Measurements from ENCODE around the gene TMPRSS9. TPM values are rescaled to one million over a fixed set of nuclear protein-coding genes. Genes with fewer than 3 reads are reported as not detected.

TMPRSS9 gene
- polyA plus RNA-seq (2013): 4.0 TPM

DNA sequence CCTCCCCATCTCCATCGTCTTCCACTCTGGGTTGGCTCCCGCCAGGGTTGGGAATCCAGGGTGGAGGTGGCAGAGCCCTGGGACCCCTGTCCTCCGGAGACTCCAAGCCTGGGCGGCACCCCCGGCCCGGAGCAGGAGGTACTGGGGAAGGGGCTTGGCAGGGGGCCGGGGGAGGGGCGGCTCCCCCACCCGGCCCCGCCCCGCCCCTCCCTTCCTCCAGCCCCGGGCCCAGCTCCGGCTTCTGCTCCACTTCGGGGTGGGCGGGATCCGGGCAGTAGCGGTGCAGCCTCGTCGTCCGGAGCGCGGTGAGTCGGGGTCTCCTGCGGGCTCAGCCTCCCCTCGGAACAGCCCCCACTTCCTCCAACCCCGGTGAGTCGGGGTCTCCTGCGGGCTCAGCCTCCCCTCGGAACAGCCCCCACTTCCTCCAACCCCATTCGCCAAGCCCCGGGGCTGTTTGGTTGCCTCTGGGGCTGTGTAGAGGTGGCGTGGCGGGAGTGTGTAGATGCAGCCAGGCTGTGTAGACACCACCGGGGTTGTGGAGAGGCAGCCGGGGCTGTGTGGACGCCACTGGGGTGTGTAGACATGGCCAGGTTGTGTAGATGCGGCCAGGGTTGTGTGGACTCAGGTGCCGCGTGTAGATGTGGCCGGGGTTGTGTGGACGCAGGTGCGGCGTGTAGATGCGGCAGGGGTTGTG, at the start of gene TMPRSS9:
Gene TMPRSS9, plus strand, starts transcription at position 274 of the 694 bp plus-strand sequence. CDS start 29,521 bp downstream, outside the sequence.
- H3K4me3 ChIP-seq (ENCODE audit: control insufficient read depth in 1 of 7, extremely low read depth in 1 of 7, insufficient read depth in 4 of 7, low read depth in 2 of 7, low read length in 6 of 7): peak within 1 kb of the TSS in 3 of 7 experiments; percentile 8 to 60 (median 40)
- ChIA-PET POLR2A (interaction anchor here (0.5 to 1.1 kb wide), 2 partner anchors 27 to 28 kb away, joined by 4 to 5 read pairs; no protein-coding TSS in a partner anchor), CTCF (no interaction called here)
- H3K36me3 ChIP-seq (ENCODE audit: control insufficient read depth in 4 of 4, insufficient read depth in 4 of 4, low read length in 3 of 4): peaks cover 0 to 6% (median 1%) of the 10 kb centered on the region in 4 experiments
- H3K4me1 ChIP-seq (ENCODE audit: control extremely low read depth in 1 of 4, control insufficient read depth in 4 of 4, insufficient read depth in 4 of 4, low read length in 3 of 4): peaks cover 0 to 53% (median 14%) of the 10 kb centered on the region in 4 experiments
- DNase-seq: peak in 1 of 3 donors; percentile 51
- H3K27me3 ChIP-seq (replicated peaks in 2 of 5; ENCODE audit: control insufficient read depth in 4 of 5, insufficient read depth in 5 of 5, low read length in 4 of 5): peaks cover 0 to 6% (median 0%) of the 10 kb centered on the region in 5 experiments
- WGBS (ENCODE audit: insufficient coverage): 31% methylated on average over 15 of the region's 44 CpGs
- no peaks in the 10 kb centered on the region for H3K9me3 ChIP-seq (ENCODE audit: control extremely low read depth in 1 of 5, control insufficient read depth in 4 of 5, insufficient read depth in 2 of 5, low read depth in 1 of 5, low read length in 4 of 5)
- no peak within 1 kb of the TSS for H3K27ac ChIP-seq (ENCODE audit: insufficient read depth in 1 of 2, low read depth in 1 of 2, low read length in 2 of 2, poor library complexity in 1 of 2, severe bottlenecking in 2 of 2)

DNA sequence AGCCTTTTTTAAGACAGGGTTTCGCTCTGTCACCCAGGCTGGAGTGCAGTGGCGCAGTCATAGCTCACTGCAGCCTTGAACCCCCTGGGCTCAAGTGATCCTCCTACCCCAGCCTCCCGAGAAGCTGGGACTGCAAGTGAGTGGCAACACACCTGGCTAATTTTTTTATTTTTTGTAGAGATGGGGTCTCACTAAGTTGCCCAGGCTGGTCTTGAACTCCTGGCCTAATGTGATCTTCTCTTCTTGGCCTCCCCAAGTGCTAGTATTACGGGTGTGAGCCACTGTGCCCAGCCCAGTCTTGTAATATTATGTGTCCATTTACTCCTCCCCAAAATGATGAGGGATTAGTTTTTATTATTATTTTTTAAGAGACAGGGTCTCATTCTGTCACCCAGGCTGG, 49.0 kb upstream of the TMPRSS9 start:
- Histone ChIP-seq H3K27me3 (replicated peaks in 2 of 5; ENCODE audit: control insufficient read depth in 4 of 5, insufficient read depth in 5 of 5, low read length in 4 of 5) (peaks cover 0 to 37% (median 23%) of the 10 kb centered on the region in 5 experiments), H3K9me3 (ENCODE audit: control extremely low read depth in 1 of 5, control insufficient read depth in 4 of 5, insufficient read depth in 2 of 5, low read depth in 1 of 5, low read length in 4 of 5) (peaks cover 2 to 7% (median 5%) of the 10 kb centered on the region in 5 experiments), H3K4me3 (ENCODE audit: control insufficient read depth in 1 of 7, extremely low read depth in 1 of 7, insufficient read depth in 4 of 7, low read depth in 2 of 7, low read length in 6 of 7) (no peak overlapping the region), H3K27ac (ENCODE audit: insufficient read depth in 1 of 2, low read depth in 1 of 2, low read length in 2 of 2, poor library complexity in 1 of 2, severe bottlenecking in 2 of 2) (no peak overlapping the region), H3K4me1 (ENCODE audit: control extremely low read depth in 1 of 4, control insufficient read depth in 4 of 4, insufficient read depth in 4 of 4, low read length in 3 of 4) (peaks cover 0 to 38% (median 27%) of the 10 kb centered on the region in 4 experiments), H3K36me3 (ENCODE audit: control insufficient read depth in 4 of 4, insufficient read depth in 4 of 4, low read length in 3 of 4) (no peaks in the 10 kb centered on the region)
- CTCF ChIA-PET: interaction anchor here (0.6 to 1.5 kb wide), 4 partner anchors 8 to 34 kb away, joined by 3 to 4 read pairs (median 3); no protein-coding TSS in a partner anchor
- WGBS (ENCODE audit: insufficient coverage): 100% methylated on average over 3 of the region's 4 CpGs
- POLR2A ChIA-PET: interaction anchor here (1.2 kb wide), 1 partner anchor 21 kb away, joined by 4 read pairs; no protein-coding TSS in a partner anchor
- no peak for DNase-seq

DNA sequence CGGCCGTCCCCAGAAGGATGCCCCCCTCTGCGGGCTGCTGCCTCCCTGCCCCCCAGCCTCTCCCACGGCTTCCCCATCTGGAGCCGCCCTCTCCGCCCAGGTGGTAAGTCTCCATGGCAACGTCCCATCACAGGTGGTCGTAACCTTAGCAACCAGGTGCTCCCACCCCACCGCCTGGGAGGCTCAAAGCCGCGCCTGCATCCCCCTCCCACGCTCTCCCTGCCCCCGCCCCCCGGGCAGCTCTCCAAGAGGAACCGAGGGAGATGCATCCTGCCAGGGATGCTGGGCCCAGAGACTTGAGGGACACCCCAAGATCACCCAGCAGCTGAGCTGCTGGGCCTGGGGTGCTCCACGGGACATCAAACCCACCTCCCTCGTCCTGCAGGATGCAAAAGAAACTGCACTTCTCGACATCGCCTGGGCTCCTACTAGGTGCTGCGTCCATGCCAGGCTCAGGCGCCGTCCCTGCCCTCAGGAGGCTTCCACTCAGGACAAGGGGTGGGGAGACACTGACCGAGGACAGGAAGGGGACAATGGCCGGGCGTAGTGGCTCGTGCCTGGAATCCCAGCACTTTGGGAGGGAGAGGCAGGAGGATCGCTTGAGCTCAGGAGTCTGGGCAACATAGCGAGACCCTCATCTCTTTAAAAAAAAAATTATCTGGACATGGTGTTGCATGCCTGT, 47.1 kb upstream of the TMPRSS9 start:
- ChIA-PET POLR2A (interaction anchor here (1.2 kb wide), 1 partner anchor 79 kb away, joined by 3 read pairs; no protein-coding TSS in a partner anchor), CTCF (interaction anchor here (1.2 to 1.4 kb wide), 2 partner anchors 18 to 39 kb away, joined by 4 to 6 read pairs; no protein-coding TSS in a partner anchor)
- no peak overlapping the region for H3K27ac ChIP-seq (ENCODE audit: insufficient read depth in 1 of 2, low read depth in 1 of 2, low read length in 2 of 2, poor library complexity in 1 of 2, severe bottlenecking in 2 of 2)
- peaks cover 0 to 38% (median 24%) of the 10 kb centered on the region in 4 experiments for H3K4me1 ChIP-seq (ENCODE audit: control extremely low read depth in 1 of 4, control insufficient read depth in 4 of 4, insufficient read depth in 4 of 4, low read length in 3 of 4)
- no peaks in the 10 kb centered on the region for H3K36me3 ChIP-seq (ENCODE audit: control insufficient read depth in 4 of 4, insufficient read depth in 4 of 4, low read length in 3 of 4)
- H3K27me3 ChIP-seq (replicated peaks in 2 of 5; ENCODE audit: control insufficient read depth in 4 of 5, insufficient read depth in 5 of 5, low read length in 4 of 5): peaks cover 0 to 20% (median 9%) of the 10 kb centered on the region in 5 experiments
- WGBS (ENCODE audit: insufficient coverage): 46% methylated on average over 19 of the region's 28 CpGs
- peaks cover 2 to 7% (median 5%) of the 10 kb centered on the region in 5 experiments for H3K9me3 ChIP-seq (ENCODE audit: control extremely low read depth in 1 of 5, control insufficient read depth in 4 of 5, insufficient read depth in 2 of 5, low read depth in 1 of 5, low read length in 4 of 5)
- peak in 1 of 3 donors; percentile 46 for DNase-seq
- no peak overlapping the region for H3K4me3 ChIP-seq (ENCODE audit: control insufficient read depth in 1 of 7, extremely low read depth in 1 of 7, insufficient read depth in 4 of 7, low read depth in 2 of 7, low read length in 6 of 7)

DNA sequence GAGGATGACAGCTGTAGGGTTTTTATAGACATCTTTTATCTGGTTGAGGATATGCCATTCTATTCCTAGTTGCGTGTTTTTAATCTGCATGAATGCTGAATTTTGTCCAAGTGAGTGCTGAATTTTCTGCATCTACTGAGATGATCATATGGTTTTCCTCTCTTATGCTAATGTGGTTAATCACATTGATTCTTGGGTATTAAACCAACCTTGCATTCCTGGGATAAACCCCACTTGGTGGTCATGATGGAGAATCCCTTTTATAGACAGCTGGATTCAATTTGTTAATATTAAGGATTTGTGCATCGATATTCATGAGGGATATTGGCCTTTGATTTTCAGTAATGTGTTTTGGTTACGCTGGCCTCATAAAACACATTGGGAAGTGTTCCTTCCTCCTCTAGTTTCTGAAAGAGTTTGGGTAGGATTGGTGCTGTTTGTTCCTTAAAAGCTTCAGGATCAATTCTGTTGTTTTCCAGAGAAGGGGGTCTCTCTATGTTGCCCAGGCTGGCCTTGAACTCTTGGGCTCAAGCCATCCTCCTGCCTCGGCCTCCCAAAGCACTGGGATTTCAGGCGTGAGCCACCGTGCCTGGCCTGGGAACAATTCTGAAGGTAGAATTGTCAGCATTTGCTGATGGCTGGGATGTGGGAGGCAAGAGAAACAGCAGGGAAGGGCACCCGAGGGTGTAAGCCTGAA, 44.8 kb upstream of the TMPRSS9 start:
- peaks cover 0 to 12% (median 1%) of the 10 kb centered on the region in 5 experiments for H3K27me3 ChIP-seq (replicated peaks in 2 of 5; ENCODE audit: control insufficient read depth in 4 of 5, insufficient read depth in 5 of 5, low read length in 4 of 5)
- 97% methylated on average over 6 of the region's 7 CpGs for whole genome bisulfite sequencing (ENCODE audit: insufficient coverage)
- peaks cover 2 to 7% (median 5%) of the 10 kb centered on the region in 5 experiments for H3K9me3 ChIP-seq (ENCODE audit: control extremely low read depth in 1 of 5, control insufficient read depth in 4 of 5, insufficient read depth in 2 of 5, low read depth in 1 of 5, low read length in 4 of 5)
- ChIA-PET CTCF (interaction anchor here (0.8 to 3.2 kb wide), 16 partner anchors 9 to 120 kb away, joined by 3 to 33 read pairs (median 6); partner anchors contain the start of genes LSM7 and PLEKHJ1), POLR2A (interaction anchor here (0.7 to 2.7 kb wide), 5 partner anchors 8 to 26 kb away, joined by 3 to 23 read pairs (median 4); partner anchors contain the start of genes LSM7 and SPPL2B)
- DNase-seq: no peak
- H3K36me3 ChIP-seq (ENCODE audit: control insufficient read depth in 4 of 4, insufficient read depth in 4 of 4, low read length in 3 of 4): no peaks in the 10 kb centered on the region
- peaks cover 0 to 32% (median 18%) of the 10 kb centered on the region in 4 experiments for H3K4me1 ChIP-seq (ENCODE audit: control extremely low read depth in 1 of 4, control insufficient read depth in 4 of 4, insufficient read depth in 4 of 4, low read length in 3 of 4)
- H3K4me3 ChIP-seq (ENCODE audit: control insufficient read depth in 1 of 7, extremely low read depth in 1 of 7, insufficient read depth in 4 of 7, low read depth in 2 of 7, low read length in 6 of 7): no peak overlapping the region
- no peak overlapping the region for H3K27ac ChIP-seq (ENCODE audit: insufficient read depth in 1 of 2, low read depth in 1 of 2, low read length in 2 of 2, poor library complexity in 1 of 2, severe bottlenecking in 2 of 2)

DNA sequence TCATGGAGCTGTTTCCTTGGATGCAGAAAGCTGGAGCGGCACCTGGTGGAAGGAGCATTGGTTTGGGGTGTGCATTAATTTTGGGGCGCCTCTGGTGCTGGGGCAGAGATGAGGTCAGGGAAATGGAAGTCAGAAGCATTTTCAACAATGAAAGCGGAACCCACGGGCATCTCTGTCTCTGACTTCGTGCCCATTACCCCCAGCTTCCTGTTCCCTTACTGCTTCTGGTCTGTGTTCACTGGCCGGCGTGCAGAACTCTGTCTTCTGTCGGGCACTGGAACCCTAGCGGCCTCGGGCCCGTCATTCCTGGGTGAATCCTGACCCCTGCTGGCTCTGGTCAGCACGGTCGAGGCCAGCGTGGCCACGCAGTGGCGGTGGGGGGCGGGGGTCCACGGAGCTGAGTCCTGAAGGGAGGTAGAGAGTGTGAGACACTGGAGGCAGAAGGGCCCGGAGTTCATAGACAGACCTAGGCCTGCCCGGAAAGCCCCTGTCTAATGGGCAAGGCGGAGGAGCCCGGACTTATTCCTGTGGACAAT, 44.2 kb upstream of the TMPRSS9 start:
- CTCF ChIA-PET: interaction anchor here (0.8 to 3.2 kb wide), 17 partner anchors 9 to 121 kb away, joined by 3 to 33 read pairs (median 6); partner anchors contain the start of genes LSM7 and PLEKHJ1
- WGBS (ENCODE audit: insufficient coverage): 45% methylated on average over 13 of the region's 22 CpGs
- peak; percentile 57 to 73 (median 71) for DNase-seq
- Histone ChIP-seq H3K9me3 (ENCODE audit: control extremely low read depth in 1 of 5, control insufficient read depth in 4 of 5, insufficient read depth in 2 of 5, low read depth in 1 of 5, low read length in 4 of 5) (peaks cover 2 to 7% (median 5%) of the 10 kb centered on the region in 5 experiments), H3K27me3 (replicated peaks in 2 of 5; ENCODE audit: control insufficient read depth in 4 of 5, insufficient read depth in 5 of 5, low read length in 4 of 5) (peaks cover 0 to 12% (median 1%) of the 10 kb centered on the region in 5 experiments), H3K4me1 (ENCODE audit: control extremely low read depth in 1 of 4, control insufficient read depth in 4 of 4, insufficient read depth in 4 of 4, low read length in 3 of 4) (peaks cover 0 to 32% (median 18%) of the 10 kb centered on the region in 4 experiments), H3K4me3 (ENCODE audit: control insufficient read depth in 1 of 7, extremely low read depth in 1 of 7, insufficient read depth in 4 of 7, low read depth in 2 of 7, low read length in 6 of 7) (peak overlapping the region in 1 of 7 experiments; percentile 17), H3K36me3 (ENCODE audit: control insufficient read depth in 4 of 4, insufficient read depth in 4 of 4, low read length in 3 of 4) (peaks cover 0 to 2% (median 0%) of the 10 kb centered on the region in 4 experiments), H3K27ac (ENCODE audit: insufficient read depth in 1 of 2, low read depth in 1 of 2, low read length in 2 of 2, poor library complexity in 1 of 2, severe bottlenecking in 2 of 2) (no peak overlapping the region)
- POLR2A ChIA-PET: interaction anchor here (0.7 to 2.7 kb wide), 6 partner anchors 9 to 27 kb away, joined by 3 to 23 read pairs (median 5); partner anchors contain the start of genes LSM7 and SPPL2B

DNA sequence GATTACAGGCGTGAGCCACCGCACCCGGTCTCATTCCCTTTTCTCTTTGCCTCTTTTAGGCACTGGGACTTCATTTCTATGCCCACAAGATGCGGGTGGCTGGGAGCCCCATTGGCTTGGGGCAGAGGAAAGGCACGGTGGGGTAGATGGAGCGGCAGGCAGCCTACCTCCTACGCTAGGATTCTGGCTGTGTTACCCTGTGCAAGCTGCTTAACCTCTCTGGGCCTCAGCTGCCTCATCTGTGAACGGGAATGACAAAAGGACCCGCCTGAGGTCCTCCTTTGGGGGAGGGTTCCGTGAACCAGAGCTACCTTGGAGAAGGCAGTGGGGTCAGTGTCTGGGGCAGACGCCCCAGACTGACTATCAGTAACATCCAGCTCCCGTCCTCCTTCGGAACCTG, 42.8 kb upstream of the TMPRSS9 start:
- peaks cover 0 to 13% (median 5%) of the 10 kb centered on the region in 4 experiments for H3K36me3 ChIP-seq (ENCODE audit: control insufficient read depth in 4 of 4, insufficient read depth in 4 of 4, low read length in 3 of 4)
- CTCF ChIA-PET: interaction anchor here (1.3 to 3.2 kb wide), 8 partner anchors 7 to 79 kb away, joined by 3 to 33 read pairs (median 8); partner anchors contain the start of gene LSM7
- POLR2A ChIA-PET: interaction anchor here (1.8 to 2.7 kb wide), 2 partner anchors 8 to 15 kb away, joined by 6 to 23 read pairs; no protein-coding TSS in a partner anchor

More for the DNA sequence above, 42.8 kb upstream of the TMPRSS9 start:
- peaks cover 0 to 9% (median 1%) of the 10 kb centered on the region in 5 experiments for H3K27me3 ChIP-seq (replicated peaks in 2 of 5; ENCODE audit: control insufficient read depth in 4 of 5, insufficient read depth in 5 of 5, low read length in 4 of 5)
- no peak overlapping the region for H3K27ac ChIP-seq (ENCODE audit: insufficient read depth in 1 of 2, low read depth in 1 of 2, low read length in 2 of 2, poor library complexity in 1 of 2, severe bottlenecking in 2 of 2)
- H3K4me1 ChIP-seq (ENCODE audit: control extremely low read depth in 1 of 4, control insufficient read depth in 4 of 4, insufficient read depth in 4 of 4, low read length in 3 of 4): peaks cover 0 to 31% (median 18%) of the 10 kb centered on the region in 4 experiments
- DNase-seq: no peak
- H3K9me3 ChIP-seq (ENCODE audit: control extremely low read depth in 1 of 5, control insufficient read depth in 4 of 5, insufficient read depth in 2 of 5, low read depth in 1 of 5, low read length in 4 of 5): peaks cover 2 to 7% (median 5%) of the 10 kb centered on the region in 5 experiments
- 98% methylated on average over 12 of the region's 13 CpGs for WGBS (ENCODE audit: insufficient coverage)
- no peak overlapping the region for H3K4me3 ChIP-seq (ENCODE audit: control insufficient read depth in 1 of 7, extremely low read depth in 1 of 7, insufficient read depth in 4 of 7, low read depth in 2 of 7, low read length in 6 of 7)

Measured in common myeloid progenitor, CD34-positive (primary cell).